ENCODE data around the gene OR9Q2. TPM values are rescaled to one million over a fixed set of nuclear protein-coding genes. Genes with fewer than 3 reads are reported as not detected.

Gene OR9Q2
- total RNA-seq, 1 donor from 2014 or later, result not detected

GRCh38 chr11:58216476-58216875 is 27.6 kb downstream of the OR9Q2 start:
- H3K9me3 ChIP-seq (ENCODE audit: low read depth), result no peaks in the 10 kb centered on the region
- no peak overlapping the region for H3K4me2 ChIP-seq
- H3K4me3 ChIP-seq, result no peak overlapping the region

DNA sequence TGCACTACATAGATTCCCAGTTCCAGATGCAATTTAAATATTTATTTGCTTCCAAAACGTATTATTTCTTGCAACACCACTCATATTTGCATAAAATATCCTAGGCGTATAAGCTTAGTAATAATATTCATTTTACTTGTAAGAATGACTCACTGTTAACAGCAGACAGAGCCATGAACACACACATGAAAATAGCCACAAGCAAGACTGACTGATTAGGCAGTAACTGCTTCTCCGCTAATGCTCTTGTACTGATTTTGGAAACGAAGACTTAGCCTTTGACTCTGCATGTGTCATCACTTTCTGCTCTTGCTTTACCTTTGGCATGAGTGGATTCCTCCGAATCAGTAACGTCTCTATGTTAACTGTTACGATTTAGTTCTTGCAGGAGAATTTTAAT is 33.9 kb downstream of the OR9Q2 start:
- Histone ChIP-seq H3K4me3 (no peak overlapping the region), H3K4me2 (no peak overlapping the region), H3K79me2 (ENCODE audit: low read depth) (no peaks in the 10 kb centered on the region), H3K9me3 (ENCODE audit: low read depth) (no peaks in the 10 kb centered on the region), H3K36me3 (no peaks in the 10 kb centered on the region), H2AFZ (replicated peaks) (no peak overlapping the region), H3K9ac (no peak overlapping the region), H4K20me1 (ENCODE audit: low read depth) (no peaks in the 10 kb centered on the region), H3F3A (ENCODE audit: low read depth) (no peaks in the 10 kb centered on the region), H3K27me3 (no peaks in the 10 kb centered on the region), H3K27ac (no peak overlapping the region), H3K4me1 (no peaks in the 10 kb centered on the region)
- H3K4me1 Mint-ChIP-seq, result no peaks in the 10 kb centered on the region
- H3K27me3 Mint-ChIP-seq (ENCODE audit: insufficient read depth, low read depth), result peaks cover 2% of the 10 kb centered on the region
- H3K4me3 Mint-ChIP-seq, result no peak overlapping the region
- TF ChIP-seq CTCF (IDR thresholded peaks at IDR 0.05) (no peak), EZH2phosphoT487 (IDR thresholded peaks at IDR 0.05) (no peak), EZH2 (IDR thresholded peaks at IDR 0.05) (no peak)
- DNase-seq (ENCODE audit: low spot score), result no peak
- H3K9me3 Mint-ChIP-seq, result no peaks in the 10 kb centered on the region
- H3K27ac Mint-ChIP-seq, result no peak overlapping the region
- no peaks in the 10 kb centered on the region for H3K36me3 Mint-ChIP-seq

More at GRCh38 chr11:58216476-58216875, 27.6 kb downstream of the OR9Q2 start:
- no peak overlapping the region for H2AFZ ChIP-seq (replicated peaks)
- H3K79me2 ChIP-seq (ENCODE audit: low read depth), result no peaks in the 10 kb centered on the region
- H4K20me1 ChIP-seq (ENCODE audit: low read depth), result no peaks in the 10 kb centered on the region
- no peaks in the 10 kb centered on the region for H3K27me3 ChIP-seq
- Mint-ChIP-seq H3K9me3 (no peaks in the 10 kb centered on the region), H3K27ac (no peak overlapping the region), H3K4me3 (no peak overlapping the region), H3K4me1 (no peaks in the 10 kb centered on the region), H3K27me3 (ENCODE audit: insufficient read depth, low read depth) (no peaks in the 10 kb centered on the region), H3K36me3 (no peaks in the 10 kb centered on the region)
- H3K9ac ChIP-seq, result no peak overlapping the region
- TF ChIP-seq CTCF (IDR thresholded peaks at IDR 0.05) (no peak), EZH2 (IDR thresholded peaks at IDR 0.05) (no peak), EZH2phosphoT487 (IDR thresholded peaks at IDR 0.05) (no peak)
- no peaks in the 10 kb centered on the region for H3K4me1 ChIP-seq
- H3K27ac ChIP-seq, result no peak overlapping the region
- DNase-seq (ENCODE audit: low spot score), result no peak
- no peaks in the 10 kb centered on the region for H3F3A ChIP-seq (ENCODE audit: low read depth)
- H3K36me3 ChIP-seq, result no peaks in the 10 kb centered on the region

DNA sequence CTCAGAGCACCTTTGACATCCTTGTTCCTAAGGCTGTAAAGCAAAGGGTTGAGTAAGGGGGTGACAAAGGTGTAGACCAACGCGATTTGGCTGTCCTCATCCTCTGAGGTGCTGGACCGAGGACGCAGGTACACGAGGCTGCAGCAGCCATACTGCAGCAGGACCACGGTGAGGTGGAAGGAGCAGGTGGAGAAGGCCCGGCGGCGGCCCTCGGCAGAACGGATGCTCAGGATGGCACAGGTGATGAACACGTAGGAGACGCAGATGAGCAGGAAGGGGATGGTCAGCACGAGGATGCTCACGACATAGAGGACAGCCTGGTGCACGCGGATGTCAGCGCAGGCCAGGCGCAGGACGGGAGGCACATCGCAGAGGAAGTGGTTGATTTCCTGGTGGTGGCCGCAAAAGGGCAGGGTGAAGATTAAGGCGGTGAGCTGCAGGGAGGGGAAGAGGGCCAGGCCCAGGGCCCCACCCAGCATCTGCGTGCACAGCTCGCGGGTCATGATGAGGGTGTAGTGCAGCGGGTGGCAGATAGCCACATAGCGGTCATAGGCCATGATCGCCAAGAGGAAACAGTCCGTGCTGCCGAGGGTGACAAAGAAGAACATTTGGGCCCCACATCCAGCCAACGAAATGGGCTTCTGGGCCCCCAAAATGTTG is 39.2 kb downstream of the OR9Q2 start:
- H3K9me3 ChIP-seq (ENCODE audit: low read depth), result no peaks in the 10 kb centered on the region
- no peak overlapping the region for H2AFZ ChIP-seq (replicated peaks)
- no peaks in the 10 kb centered on the region for H3K36me3 ChIP-seq
- Mint-ChIP-seq H3K9me3 (no peaks in the 10 kb centered on the region), H3K27ac (no peak overlapping the region), H3K27me3 (ENCODE audit: insufficient read depth, low read depth) (peaks cover 2% of the 10 kb centered on the region), H3K36me3 (no peaks in the 10 kb centered on the region), H3K4me3 (no peak overlapping the region), H3K4me1 (no peaks in the 10 kb centered on the region)
- no peaks in the 10 kb centered on the region for H4K20me1 ChIP-seq (ENCODE audit: low read depth)
- no peak overlapping the region for H3K4me3 ChIP-seq
- no peak overlapping the region for H3K9ac ChIP-seq
- H3K4me1 ChIP-seq, result no peaks in the 10 kb centered on the region
- no peaks in the 10 kb centered on the region for H3K27me3 ChIP-seq
- H3F3A ChIP-seq (ENCODE audit: low read depth), result no peaks in the 10 kb centered on the region
- no peaks in the 10 kb centered on the region for H3K79me2 ChIP-seq (ENCODE audit: low read depth)
- H3K4me2 ChIP-seq, result no peak overlapping the region
- H3K27ac ChIP-seq, result no peak overlapping the region
- TF ChIP-seq EZH2phosphoT487 (IDR thresholded peaks at IDR 0.05) (no peak), EZH2 (IDR thresholded peaks at IDR 0.05) (no peak), CTCF (IDR thresholded peaks at IDR 0.05) (no peak)
- no peak for DNase-seq (ENCODE audit: low spot score)

Other genes with a start within 250 kb of the OR9Q2 start
- not detected in 2 replicates for gene OR9Q1, start 165.2 kb upstream of the OR9Q2 start, total RNA-seq (ENCODE audit: low replicate concordance)
- not detected in 2 replicates for gene OR6Q1, start 158.1 kb upstream of the OR9Q2 start, total RNA-seq (ENCODE audit: low replicate concordance)
- not detected in 2 replicates for gene OR9I1, start 63.5 kb upstream of the OR9Q2 start, total RNA-seq (ENCODE audit: low replicate concordance)
- gene OR1S2, start 15.1 kb downstream of the OR9Q2 start, total RNA-seq (ENCODE audit: low replicate concordance), result not detected in 2 replicates
- not detected in 2 replicates for gene OR1S1, start 23.6 kb downstream of the OR9Q2 start, total RNA-seq (ENCODE audit: low replicate concordance)
- not detected in 2 replicates for gene OR10Q1, start 39.8 kb downstream of the OR9Q2 start, total RNA-seq (ENCODE audit: low replicate concordance)
- not detected in 2 replicates for gene OR10W1, start 79.2 kb downstream of the OR9Q2 start, total RNA-seq (ENCODE audit: low replicate concordance)
- gene OR5B17, start 170.0 kb downstream of the OR9Q2 start, total RNA-seq (ENCODE audit: low replicate concordance), result not detected in 2 replicates
- not detected in 2 replicates for gene OR5B3, start 217.8 kb downstream of the OR9Q2 start, total RNA-seq (ENCODE audit: low replicate concordance)
- gene OR5B2, start 239.1 kb downstream of the OR9Q2 start, total RNA-seq (ENCODE audit: low replicate concordance), result not detected in 2 replicates